ENCODE measurements around the gene WT1.
"Not testable (repeated sequence)": the region's sequence is repeated elsewhere in the genome, so short reads cannot be mapped to it uniquely, and the experiment has no call there.

WT1 gene

DNA sequence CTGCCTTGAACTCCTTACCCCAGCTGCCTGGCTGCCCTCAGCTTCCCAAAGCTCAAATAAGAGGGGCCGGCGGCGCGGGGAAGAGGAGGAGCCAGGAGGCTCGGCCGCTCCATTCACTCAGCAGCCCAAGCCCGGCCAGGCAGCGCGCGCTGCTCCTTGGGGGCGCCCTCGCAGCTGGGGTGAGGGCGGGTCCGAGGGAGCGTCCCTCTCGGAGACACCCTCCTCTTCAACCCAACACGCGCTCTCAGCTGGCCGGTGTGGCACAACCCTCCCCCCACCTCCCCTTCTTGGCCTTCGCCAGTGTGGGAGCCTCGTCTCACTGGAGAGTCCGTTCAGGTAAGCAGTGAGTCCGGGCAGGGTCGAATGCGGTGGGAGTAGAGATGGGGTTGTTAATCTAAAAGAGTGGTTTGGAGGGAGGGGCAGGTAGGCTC lies at the start of gene WT1:
TSS of gene WT1 (minus strand) at position 29 of the 431 bp plus-strand sequence.
- DNase-seq = no peak

DNA sequence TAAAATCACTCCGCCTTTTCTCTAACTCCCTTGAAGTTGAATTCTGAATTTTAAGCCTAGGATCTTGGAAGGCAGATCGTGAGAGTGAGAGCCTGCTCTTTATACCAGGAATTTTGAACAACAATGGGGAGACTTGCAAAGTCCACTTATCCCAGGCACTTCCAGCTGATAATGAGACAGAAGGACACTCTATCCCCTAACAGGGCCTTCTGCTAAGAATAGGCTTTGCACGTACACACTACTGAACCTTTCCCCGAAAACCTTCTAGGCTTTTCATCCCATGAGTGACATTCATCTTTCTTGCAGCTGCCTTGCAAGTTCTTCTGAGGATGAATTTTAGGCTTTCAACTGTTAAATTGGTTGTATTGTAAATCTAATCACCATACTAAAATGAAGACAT lies 44.0 kb upstream of the WT1 start:
- DNase-seq = no peak

DNA sequence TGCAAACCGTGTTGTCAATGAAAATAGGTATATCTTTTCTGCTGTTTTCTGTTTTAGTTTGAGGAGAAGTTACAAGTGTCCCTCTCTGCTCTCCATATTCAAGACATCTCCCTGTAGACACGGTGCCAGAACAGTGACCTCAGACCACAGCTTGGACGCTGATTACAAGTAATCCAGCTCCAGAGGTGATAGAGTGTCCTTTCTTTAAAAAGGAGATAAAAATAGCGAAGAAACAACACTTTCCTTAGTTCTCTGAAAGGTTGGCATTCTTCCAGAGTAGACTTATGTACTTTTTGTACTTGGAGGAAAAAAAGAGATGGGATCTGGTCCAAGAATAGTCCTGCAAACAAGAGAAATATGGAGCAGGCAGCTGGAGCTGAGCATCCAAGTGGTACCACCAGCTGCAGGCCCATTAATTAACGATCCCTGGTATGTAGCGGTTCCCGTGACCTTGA lies 43.0 kb upstream of the WT1 start:
- no peak for DNase-seq

DNA sequence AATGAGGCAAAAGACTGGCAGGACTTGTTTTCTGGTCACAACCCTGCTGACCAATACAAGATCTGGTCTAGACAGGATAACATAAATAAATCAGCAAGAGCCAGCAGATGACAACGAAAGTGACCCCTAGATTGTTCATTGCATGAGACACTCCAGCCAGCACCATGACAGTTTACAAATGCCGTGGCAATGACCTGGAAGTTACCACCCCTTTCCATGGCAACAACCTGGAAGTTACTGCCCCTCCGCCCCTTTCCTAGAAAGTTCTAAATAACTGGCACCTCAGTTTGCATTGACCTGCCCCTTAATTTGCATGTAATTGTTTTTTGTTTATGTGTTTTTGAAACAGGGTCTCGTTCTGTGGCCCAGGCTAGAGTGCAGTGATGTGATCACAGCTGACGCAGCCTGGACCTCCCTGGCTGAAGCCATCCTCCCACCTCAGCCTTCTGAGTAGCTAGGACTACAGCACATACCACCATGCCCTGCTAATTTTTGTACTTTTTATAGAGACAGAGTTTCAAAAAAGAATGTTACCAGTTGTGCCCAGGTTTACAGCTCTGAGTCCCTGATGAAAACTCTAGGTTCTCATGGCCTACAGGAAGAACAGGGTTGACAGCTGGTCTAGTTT lies 38.1 kb upstream of the WT1 start:
- no peak for DNase-seq

DNA sequence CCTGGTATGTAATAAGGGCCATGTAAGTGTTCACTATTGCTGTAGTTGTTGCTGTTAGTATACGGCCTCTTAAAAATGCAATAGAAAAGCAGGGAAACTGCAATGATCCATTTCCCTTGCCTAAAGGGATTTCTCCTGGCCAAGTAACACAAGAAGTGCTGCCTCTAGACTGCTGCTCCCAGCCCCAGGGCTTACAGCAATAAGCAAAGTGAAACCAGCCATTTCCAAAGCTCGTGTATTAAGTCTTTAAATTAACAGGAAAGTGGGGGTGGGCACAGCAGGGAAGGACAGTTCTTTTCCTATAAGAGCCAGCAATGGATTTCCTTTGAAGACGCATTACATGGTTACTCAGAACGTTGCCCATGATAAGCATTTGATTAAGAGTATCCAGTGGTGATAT lies 36.9 kb upstream of the WT1 start:
- no peak for DNase-seq

DNA sequence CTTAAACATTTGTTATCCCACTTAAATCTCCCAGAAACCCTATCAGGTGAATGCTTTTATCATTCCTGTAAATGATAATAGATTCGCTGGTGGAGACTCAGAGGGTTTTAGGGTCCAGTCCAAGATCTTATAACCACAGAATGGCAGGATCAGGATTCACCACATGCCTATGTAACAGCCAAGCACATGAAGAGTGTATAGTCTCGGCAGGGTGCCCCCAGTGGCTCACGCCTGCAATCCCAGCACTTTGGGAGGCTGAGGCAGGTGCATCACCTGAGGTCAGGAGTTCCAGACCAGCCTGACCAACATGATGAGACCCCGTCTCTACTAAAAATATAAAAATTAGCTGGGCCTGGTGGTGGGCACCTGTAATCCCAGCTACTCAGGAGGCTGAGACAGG lies 36.2 kb upstream of the WT1 start:
- not testable (repeated sequence) for DNase-seq

DNA sequence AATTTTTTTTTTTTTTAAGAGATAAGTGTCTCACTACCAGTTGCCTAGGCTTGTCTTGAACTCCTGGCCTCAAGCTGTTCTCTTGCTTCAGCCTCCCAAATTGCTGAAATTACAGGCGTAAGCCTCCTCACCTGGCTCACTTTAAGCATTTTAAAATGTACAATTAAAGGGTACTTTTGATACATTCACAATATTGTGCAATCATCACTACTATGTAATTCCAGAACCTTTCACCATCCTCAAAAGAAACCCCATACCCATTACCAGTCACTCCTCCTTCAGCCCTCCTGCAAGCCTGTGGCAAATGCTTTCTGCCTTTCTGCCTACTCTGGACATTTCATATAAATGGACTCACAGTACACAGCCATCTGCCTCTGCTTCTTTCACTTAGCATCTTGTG lies 34.5 kb upstream of the WT1 start:
- DNase-seq = no peak

DNA sequence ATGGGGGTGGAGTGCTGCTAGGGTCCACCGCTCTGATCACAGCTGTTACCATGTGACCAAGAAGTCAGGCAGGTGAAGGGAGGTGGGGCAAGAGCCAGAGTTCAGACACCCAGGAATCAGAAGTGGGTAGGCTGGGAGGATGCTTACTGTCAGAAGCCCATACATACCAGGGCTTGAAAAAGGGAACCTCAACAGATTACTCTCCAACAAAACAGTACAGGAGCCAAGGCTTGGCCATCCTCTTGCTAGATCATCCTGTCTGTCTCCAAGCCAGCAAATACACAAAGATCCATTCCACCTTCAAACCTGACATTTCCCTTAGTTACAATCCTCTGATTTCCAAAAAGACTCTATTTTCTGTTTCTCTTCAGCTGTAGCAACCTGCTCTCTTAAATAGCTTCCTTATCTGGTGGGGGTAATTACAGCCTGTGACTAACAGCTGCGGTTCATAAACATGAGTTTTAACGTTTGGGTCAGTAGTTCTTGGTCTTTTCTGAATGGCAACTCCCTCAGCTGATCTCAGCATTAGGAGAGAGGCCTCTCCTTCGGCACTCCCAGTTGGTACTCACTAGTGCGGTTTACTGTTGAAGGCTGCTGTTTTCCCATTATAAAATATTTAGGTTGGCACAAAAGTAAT lies 31.1 kb upstream of the WT1 start:
- no peak for DNase-seq

DNA sequence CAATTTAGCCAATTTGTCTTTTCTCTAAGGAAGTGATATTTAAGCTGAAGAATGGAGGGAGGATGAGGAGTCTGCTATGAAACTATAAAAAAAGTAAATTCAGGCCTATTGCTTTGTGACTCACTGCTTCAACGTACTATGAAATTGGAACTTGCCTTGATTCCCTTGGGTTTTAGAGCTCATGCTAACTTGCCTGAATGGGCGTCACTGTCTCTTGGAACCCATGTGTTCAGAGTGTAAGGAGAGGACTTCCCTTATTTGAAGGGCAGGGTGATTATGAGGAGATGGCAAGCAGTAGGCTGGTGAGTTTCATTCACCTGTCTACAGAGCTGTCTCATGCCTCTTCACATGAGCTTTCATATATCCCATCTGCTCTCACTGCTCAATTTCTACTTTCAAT lies 28.7 kb upstream of the WT1 start:
- DNase-seq = no peak

DNA sequence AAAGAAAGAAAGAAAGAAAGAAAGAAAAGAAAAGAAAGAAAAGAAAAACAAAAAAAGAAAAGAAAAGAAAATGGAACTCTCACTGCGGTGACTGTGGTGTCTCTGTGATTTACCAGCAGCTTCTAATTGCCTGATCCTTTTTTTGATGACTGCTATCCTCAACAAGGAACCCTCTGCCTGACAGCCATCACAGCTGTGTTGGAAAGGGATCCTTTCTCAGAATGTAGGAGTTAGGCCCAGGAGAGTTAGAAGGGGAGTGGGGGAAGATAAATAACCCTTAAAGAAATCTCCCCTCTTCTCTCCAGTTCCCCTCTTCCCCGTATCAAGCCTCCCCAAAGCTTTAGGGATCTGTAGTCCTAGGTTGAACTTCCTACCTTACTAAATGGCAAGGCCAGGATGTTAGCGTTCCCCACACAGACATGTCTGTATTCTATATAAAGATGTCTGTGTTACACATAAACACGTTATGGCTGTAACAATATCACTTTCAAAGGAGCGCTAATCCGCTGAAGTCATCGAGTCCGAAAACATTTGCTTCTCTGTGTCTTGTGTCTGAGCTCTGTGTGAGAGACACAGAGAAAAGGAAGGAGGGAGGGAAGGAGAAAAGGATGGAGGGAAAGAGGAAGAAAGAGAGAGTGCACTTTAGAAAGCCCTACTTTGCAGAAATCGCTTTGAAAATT lies 26.8 kb upstream of the WT1 start:
- DNase-seq = no peak

DNA sequence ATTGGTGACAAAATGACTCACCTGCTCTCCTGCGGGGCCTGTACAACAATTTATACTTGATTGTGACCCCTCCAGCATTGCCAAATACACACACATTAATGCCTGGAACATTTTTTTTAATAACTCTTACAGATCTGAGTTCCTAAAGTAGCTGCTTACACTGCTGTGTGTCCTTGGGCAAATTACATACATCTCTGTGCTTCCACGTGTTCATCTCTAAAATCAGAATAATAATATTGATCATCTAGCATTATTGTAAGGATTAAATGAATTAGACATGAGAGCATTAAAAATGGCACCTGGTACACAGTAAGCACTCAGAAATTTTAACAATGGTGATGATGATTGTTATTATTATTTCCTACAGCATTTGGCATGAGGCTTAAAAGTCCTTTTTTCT lies 21.5 kb upstream of the WT1 start:
- no peak for DNase-seq

DNA sequence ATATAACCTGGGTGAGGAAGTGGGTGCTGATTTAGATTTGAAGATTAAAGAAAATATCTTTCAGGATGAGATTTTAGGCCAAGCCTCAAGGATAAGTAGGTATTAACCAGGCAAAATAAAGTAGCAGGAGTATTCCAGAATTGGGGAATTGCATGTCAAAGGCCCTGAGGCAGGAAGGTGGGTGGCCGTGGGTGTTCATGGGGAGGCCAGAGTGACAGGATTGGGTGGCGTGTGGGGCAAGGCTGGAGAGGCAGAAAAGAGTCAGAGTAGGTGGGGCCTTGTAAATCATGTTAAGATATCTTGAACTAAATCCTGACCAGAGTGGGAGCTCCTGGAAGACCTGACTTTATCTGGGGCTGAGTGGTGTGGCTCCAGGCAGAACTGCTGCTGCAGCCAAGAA lies 19.7 kb upstream of the WT1 start:
- DNase-seq = no peak

DNA sequence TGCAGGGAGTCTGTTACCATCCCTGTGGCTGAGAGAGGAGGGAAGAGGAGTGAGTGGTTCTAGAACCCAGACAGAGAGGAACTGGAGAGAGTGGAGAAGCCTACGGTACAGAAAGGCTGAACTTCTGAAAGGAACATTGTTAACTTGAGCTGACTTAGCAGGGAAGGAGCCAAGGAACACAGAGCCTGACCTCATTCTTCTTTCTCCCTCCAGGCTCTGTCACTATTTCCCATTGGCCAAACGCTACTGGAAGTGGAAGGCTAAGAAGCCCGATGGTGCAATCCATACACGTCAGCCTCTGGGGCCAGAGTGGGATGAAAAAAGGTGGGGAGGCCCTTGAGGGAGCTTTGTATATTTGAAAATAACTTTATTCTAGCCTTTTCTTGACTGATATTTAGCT lies 16.5 kb upstream of the WT1 start:
- DNase-seq = no peak

DNA sequence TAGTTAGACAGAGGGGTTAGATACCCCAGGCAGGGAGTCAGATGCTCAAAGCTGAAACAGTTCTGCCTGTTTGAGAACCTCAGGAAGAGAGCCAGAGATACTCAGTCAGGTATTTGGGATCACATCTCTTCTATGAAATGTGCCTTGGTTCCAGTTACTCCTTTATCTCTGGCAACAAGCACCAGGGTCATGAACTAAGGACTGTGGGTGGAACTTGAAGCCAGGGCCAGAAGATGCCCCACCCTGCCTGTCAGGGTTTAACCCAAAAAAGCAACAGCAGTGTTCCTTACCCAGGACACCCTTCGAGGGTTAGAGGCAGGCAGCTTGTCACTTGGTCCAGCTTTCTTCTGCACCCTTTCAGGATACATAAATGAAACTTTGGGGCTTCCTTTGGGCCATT lies 15.0 kb upstream of the WT1 start:
- DNase-seq = no peak

DNA sequence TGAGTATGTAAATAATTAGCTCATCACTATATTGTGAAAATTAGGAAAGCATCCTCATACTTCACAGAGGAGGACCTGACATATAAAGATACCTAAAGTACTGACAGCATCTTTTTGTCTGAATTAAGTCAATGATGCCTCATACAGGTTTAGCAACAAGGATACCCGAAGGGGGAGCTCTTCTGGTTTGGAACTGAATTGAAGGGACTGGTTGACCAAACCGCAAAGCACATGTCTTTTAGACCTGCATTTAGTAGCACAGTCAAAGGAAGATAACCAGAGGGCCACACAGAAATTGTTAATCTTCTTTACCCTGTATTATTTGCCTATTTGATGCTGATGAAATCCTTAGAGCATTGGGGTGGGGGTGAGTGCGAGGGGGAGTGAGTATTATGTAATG lies 12.9 kb upstream of the WT1 start:
- no peak for DNase-seq

DNA sequence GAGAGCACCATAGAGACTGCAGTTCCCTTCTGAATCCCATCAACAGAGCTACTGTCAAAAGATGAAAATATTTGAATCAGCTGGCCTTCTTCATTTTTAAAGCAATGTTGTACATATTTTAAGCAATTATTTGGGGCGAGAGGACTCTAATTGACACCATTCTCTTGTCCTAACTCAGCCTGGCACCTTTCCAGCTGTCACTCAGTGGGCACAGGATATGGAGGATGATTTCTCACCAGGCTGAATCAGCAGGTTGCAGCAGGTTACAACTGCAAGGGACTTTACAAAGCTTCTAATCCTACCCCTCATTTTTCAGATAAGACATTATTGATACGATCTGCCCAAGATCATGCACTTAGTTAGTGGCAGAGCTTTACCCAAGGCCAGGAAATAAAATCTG lies 11.9 kb upstream of the WT1 start:
- DNase-seq = no peak

DNA sequence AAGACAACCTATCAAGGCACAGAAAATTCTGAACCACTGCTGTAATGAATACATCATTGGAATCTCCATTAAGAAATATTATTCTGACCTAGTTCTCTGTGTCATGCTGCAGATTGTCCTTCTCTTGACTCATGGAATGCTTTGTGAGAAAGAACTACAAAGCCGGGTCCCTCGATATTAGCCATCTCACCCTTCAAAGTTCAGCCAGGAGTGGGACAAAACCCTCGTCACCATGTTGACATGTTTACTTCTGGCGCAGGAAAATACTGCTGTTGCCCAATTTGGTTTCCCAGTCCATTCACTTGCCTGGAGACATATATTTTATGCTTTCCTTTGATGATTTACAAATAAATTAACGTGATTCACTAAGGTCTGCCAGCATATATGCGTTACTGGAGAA lies 10.9 kb upstream of the WT1 start:
- no peak for DNase-seq

DNA sequence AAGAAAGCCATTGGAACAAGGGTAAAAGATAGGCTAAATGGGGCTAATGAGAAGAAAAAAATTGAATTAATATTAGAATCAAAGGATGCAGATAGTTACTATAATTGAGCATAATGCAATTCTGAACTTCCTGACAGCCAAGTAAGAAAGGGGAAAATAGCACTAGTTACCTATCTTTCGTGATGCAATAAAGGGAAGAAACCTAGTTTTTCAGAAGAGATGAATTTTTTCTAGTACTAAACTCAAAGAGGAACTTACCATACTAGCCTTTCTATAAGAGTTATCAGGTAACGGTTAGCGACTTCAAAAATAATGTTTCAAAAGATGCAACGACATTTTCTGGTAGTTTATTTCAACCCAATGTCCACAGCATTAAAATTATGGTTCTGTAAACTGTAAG lies 8.8 kb upstream of the WT1 start:
- DNase-seq = no peak

DNA sequence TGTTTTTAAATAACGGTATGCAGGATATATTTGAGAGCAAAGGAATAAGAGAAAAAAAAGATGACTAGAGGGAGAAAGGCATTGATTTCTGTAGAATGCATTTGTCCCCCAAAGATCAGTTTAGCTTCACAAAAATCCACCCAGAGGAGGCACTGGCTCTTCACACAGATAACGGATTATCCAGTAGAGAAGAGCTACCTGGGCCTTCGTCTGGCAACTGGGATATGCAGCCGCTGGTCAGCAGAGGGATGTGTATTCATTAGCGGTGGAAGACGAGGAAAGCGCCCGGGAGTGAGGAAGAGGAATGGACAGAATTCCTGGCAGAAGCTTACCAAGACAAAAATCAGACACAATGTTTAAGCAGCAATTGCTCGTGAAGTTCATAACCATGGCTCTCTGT lies 5.6 kb upstream of the WT1 start:
- no peak for DNase-seq

DNA sequence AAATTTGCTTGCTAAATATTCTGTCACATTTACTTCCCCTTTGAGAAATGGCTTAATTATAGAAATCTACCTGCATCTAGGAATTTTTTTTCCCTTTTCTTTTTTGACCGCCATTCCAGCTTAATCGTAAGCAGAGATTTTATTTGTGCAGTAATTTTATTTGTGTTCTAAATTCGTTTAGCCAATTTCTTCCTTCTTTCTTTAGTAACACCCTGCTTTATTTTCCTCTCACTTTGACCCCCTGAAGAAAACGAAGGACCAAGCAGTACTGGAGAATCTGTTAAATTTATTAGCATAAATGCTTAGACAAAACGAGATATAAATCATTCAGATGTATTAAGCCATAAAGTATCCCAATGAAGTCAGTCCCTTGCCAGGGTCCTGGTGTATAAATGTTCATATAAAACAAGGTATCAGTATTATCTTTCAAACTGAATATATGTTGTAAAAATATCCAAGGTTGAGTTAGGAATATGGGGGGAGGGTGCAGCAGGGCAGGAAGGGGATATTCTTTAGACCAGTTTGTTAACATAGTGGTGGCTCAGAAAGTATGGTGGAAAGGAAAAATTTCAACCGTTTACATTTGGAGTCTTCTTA lies 5.1 kb upstream of the WT1 start:
- DNase-seq = no peak

DNA sequence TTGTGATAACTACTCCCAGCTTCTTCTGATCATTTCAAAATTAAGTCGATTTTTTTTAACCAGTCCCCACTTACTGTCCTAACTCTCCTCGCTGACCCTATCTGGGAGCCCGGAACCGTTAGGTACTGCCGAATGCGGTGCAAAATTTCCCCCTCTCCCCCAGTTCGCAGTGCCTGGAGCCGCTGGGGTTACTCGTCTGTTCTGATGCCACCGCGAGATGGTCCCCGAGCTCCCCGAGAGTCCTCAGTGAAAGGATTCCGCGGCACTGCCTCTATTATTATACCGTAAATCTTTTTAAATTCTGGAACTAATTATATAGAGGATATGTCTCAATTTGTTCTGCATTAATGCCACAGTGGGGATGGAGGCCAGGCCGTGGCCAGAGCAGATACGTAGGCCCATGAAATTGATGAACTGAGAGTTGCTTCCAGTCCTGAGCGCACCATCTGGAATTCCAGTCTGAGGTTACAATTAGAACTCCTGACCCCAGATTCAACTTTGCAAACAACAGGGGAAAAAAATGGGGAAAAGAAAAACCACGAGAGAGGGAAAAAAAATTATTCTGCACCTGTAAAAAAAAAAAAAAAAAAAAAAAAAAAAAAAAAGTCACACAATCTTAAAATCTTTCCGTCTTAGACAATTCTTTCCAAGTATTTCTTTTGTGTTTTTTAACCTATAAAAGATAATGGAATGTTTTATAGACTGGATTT lies 4.3 kb upstream of the WT1 start:
- DNase-seq = no peak

DNA sequence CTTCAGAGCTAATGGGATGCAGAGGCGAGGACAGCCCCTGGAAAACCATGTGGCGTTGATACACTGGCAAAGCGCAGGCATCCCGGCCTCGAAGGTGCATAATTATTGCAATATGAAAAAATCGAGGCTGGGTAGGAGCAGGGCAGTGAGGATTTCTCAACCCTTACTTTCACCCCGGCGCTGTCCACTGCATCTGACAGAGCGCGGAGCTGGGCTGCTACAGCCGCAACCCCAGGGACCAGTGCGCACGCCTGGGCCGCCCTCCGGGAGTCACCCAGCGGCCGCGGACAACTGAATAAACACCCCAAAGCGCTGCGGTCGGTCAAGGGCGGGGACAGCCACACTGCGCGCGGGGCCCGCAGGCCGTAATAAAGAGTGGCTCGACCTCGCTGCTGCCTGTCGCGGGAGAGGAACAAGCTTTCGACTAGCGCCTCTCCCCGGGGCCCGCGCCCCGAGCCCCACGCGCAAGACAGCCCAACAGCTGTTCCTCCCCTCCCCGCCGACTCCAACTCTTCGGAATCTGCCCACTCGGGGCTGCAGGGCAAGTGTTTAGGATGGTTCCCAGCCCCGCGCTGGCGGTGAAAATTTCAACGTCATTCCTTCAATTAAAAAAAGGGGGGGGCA lies 3.6 kb upstream of the WT1 start:
- DNase-seq = no peak

DNA sequence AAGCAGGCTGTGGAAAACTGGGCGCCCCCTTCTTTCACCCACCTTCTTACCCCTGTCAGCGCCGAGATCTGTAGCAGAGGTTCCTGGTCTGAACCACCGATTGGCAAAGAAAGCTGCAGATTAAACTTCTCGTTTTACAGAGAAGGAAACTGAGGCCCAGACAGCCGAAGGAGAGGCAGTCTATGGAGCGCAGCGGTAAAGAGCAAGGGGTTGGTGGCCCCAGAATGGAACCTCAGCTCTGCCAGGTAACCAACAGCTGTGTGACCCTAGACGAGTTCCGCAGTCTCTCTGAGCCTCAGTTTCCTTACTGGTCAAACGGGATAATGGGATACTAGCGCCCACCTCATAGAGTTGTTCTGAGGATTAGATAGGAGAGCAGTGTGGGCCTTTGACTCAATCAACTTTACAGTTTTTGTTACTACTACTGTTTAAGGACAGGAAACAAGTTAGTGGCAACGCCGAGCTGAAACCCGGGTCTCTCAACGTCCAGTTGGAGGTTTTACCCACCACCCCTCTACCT lies 3.1 kb upstream of the WT1 start:
- DNase-seq = no peak
